Measurements from ENCODE around the gene FAM124A.

DNA sequence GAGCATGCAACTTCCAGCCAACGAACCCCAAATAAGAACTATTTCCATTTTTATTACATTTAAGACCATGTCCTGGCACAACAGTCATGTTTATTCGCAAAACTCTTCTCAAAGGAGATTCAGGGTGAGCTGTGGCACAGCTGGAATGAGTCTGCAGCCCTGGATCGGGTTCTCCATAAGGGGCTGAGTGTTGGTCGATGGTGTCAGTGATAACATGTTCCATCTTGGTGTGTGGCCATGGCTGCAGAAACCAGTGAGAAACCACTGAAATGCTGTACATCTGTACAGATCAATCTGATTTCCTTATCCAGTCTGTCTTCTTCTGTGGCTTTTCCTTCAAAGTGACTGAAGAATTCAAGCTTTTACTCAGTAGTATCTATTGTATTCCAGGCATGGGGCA is 15.2 kb downstream of the FAM124A start:
- TF ChIP-seq GATA2 (IDR thresholded peaks at IDR 0.05; ENCODE audit: low read depth, low read length) = no peak
- TF ChIP-seq GATA3 (IDR thresholded peaks at IDR 0.05; ENCODE audit: low read depth, low read length) = no peak

Measured in SH-SY5Y (cell line).